GM12878 (cell line): ENCODE results near the gene CRELD2. TPM values are rescaled to one million over a fixed set of nuclear protein-coding genes. Genes with fewer than 3 reads are reported as not detected.

ENCODE experiments used
- ATAC-seq: fragments of 200-7000 bp; cut with Tn5 transposase; 3 replicates; pipeline ENCODE4 v1.9.1; 2020; ENCODE audit warnings: mild to moderate bottlenecking, moderate library complexity
- BruUV-seq: library from RNA; stranded (reverse); fragments of 400-500 nt; replicated peaks from 2 replicates; lab custom pipeline; 2021; lab: Mats Ljungman, UMichigan
- CTCF ChIA-PET: fragments of 300-600 bp; sonication (Branson Sonifier 250); formaldehyde crosslinking; extraction: SDS; loops from one replicate; lab custom pipeline; 2021; ENCODE audit warnings: inconsistent platforms; lab: Yijun Ruan, JAX
- POLR2A ChIA-PET: fragments of 350-600 bp; formaldehyde crosslinking; extraction: SDS; loops from one replicate; lab custom pipeline; 2021; ENCODE audit warnings: inconsistent platforms; lab: Charles Lee
- RAD21 ChIA-PET: fragments of 300-600 bp; sonication (Branson Sonifier 250); formaldehyde crosslinking; loops from one replicate; lab custom pipeline; 2023; ENCODE audit warnings: antibody characterized with exemption; ENCODE audit not compliant: unreplicated experiment; lab: Charles Lee
- SMC1A ChIA-PET: fragments of 300-600 bp; sonication (Branson Sonifier 250); formaldehyde crosslinking; loops from one replicate; lab custom pipeline; 2023; ENCODE audit not compliant: unreplicated experiment, uncharacterized antibody; lab: Charles Lee
- DNase-seq: peaks from one replicate; pipeline ENCODE4 v3.0.0-alpha.2; 2011; ENCODE audit warnings: low read depth, low spot score
- FAIRE-seq: peaks from 3 replicates; lab custom pipeline; 2011; peaks lifted over from hg19 to GRCh38; lab: Jason Lieb, UNC
- H2AFZ ChIP-seq: 2 replicates; pipeline ENCODE4 v1.6.0; 2011; ENCODE audit warnings: low read depth, low read length, control low read depth; ENCODE audit not compliant: control insufficient read depth
- H3K27ac ChIP-seq: 2 replicates; pipeline ENCODE4 v1.5.1; 2011; ENCODE audit warnings: control low read depth; ENCODE audit not compliant: control insufficient read depth, insufficient read depth
- H3K27me3 ChIP-seq, 2 experiments: replicated peaks in 1 of 2; 2 replicates each; pipeline versions ENCODE4 v1.6.0 to v1.6.1; 2011; ENCODE audit warnings: low read length in 1 of 2; ENCODE audit not compliant: control insufficient read depth in 2 of 2, insufficient read depth in 2 of 2
- H3K36me3 ChIP-seq, 2 experiments: 2 replicates each; pipeline ENCODE4 v1.5.1; 2011; ENCODE audit warnings: low read length in 1 of 2; ENCODE audit not compliant: control insufficient read depth in 2 of 2, insufficient read depth in 2 of 2
- H3K4me1 ChIP-seq: 2 replicates; pipeline ENCODE4 v1.6.1; 2011; ENCODE audit warnings: mild to moderate bottlenecking, low read length, moderate library complexity, mixed read lengths; ENCODE audit not compliant: control insufficient read depth, insufficient read depth
- H3K4me2 ChIP-seq: 2 replicates; pipeline ENCODE4 v1.6.0; 2011; ENCODE audit warnings: control low read depth; ENCODE audit not compliant: control insufficient read depth, insufficient read depth
- H3K4me3 ChIP-seq: fragments of 200-600 bp; sonication (generic); 2 replicates; pipeline ENCODE4 v1.5.1; 2016
- H3K79me2 ChIP-seq: 2 replicates; pipeline ENCODE4 v1.6.0; 2011; ENCODE audit warnings: low read length; ENCODE audit not compliant: control insufficient read depth, insufficient read depth
- H3K9ac ChIP-seq: 2 replicates; pipeline ENCODE4 v1.8.0; 2011; ENCODE audit warnings: low read length, control low read depth, mixed read lengths; ENCODE audit not compliant: control insufficient read depth, insufficient read depth
- H3K9me3 ChIP-seq: replicated peaks from 3 replicates; pipeline ENCODE4 v1.5.1; 2011; ENCODE audit warnings: mild to moderate bottlenecking, low read length; ENCODE audit not compliant: control insufficient read depth, insufficient read depth
- H4K20me1 ChIP-seq: 2 replicates; pipeline ENCODE4 v1.6.0; 2011; ENCODE audit not compliant: control insufficient read depth, insufficient read depth
- BACH1 ChIP-seq: fragments of 450-650 bp; IDR thresholded peaks from 2 replicates; pipeline ENCODE4 v1.6.1; 2017; ENCODE audit warnings: mild to moderate bottlenecking, borderline replicate concordance
- ESRRA ChIP-seq: IDR thresholded peaks from 2 replicates; pipeline ENCODE4 v1.6.1; 2012; ENCODE audit warnings: mild to moderate bottlenecking, low read length, improper control_type of control experiment
- ETV6 ChIP-seq, 2 experiments: fragments of 450-650 bp in 1 of 2; IDR thresholded peaks in 1 of 2; conservative IDR thresholded peaks in 1 of 2; 2 replicates each; pipeline ENCODE4 v1.6.1; 2014; ENCODE audit warnings: antibody characterized with exemption in 1 of 2, borderline replicate concordance in 1 of 2, low read depth in 1 of 2, mild to moderate bottlenecking in 1 of 2, moderate library complexity in 1 of 2
- IKZF1 ChIP-seq: fragments of 450-650 bp; conservative IDR thresholded peaks from 2 replicates; pipeline ENCODE4 v1.6.1; 2017; ENCODE audit warnings: antibody characterized with exemption, mild to moderate bottlenecking
- SMAD5 ChIP-seq: IDR thresholded peaks from 2 replicates; pipeline ENCODE4 v1.6.1; 2016; ENCODE audit warnings: antibody characterized with exemption, low read depth
- WRNIP1 ChIP-seq: IDR thresholded peaks from 2 replicates; pipeline ENCODE4 v1.6.1; 2011; ENCODE audit warnings: low read depth, low read length, improper control_type of control experiment, borderline replicate concordance
- WGBS: methylation state at CpG from one replicate; pipeline ENCODE4 v1.1.6; 2016; ENCODE audit warnings: low lambda C conversion rate; ENCODE audit not compliant: insufficient replicate concordance, insufficient coverage; ENCODE audit errors: missing lambda C conversion rate; 5-methylcytosine and 5-hydroxymethylcytosine counted together
- in situ Hi-C: fragments of 300-500 bp; cut with MboI; formaldehyde crosslinking; loops from 9 replicates; pipeline ENCODE4 v1.14.3; 2018; ENCODE audit warnings: mixed read lengths
- intact Hi-C: fragments of 100-400 bp; cut with micrococcal nuclease; formaldehyde crosslinking; loops from one replicate; pipeline ENCODE4 v1.14.2; 2022; ENCODE audit not compliant: unreplicated experiment
- polyA plus RNA-seq, 11 experiments: library from polyadenylated mRNA; depleted of rRNA in 4 of 11; unstranded in 6 of 11; stranded (reverse) in 5 of 11; fragments of >200 nt; fragmentation: Nextera tagmentation in 4 of 11; fragmentation: Illumina TruSeq in 1 of 11; extraction: Ambion mirVana in 4 of 11; extraction: Trizol in 1 of 11; gene quantifications; 1 replicate in 1 of 11; 2 replicates in 10 of 11; pipeline versions ENCODE4 v1.2.1 to v1.2.3, GENCODE V29; 2011 to 2016; ENCODE audit warnings: inconsistent platforms in 2 of 11, missing spikeins in 2 of 11, low read depth in 1 of 11
- total RNA-seq, 4 experiments: library from RNA; depleted of rRNA in 3 of 4; stranded (reverse); fragments of >200 nt in 3 of 4; fragmentation: Illumina TruSeq in 1 of 4; extraction: Trizol in 1 of 4; gene quantifications; 2 replicates each; pipeline versions ENCODE4 v1.2.1 to v1.2.3, GENCODE V29; 2013 to 2021
- TF ChIP-seq, protein P1 (sequence below): fragments of 450-650 bp; IDR thresholded peaks from 2 replicates; pipeline ENCODE4 v1.6.1; 2018; ENCODE audit warnings: mild to moderate bottlenecking, low read depth, moderate library complexity; ENCODE audit not compliant: partially characterized antibody
- TF ChIP-seq, protein P2 (sequence below): fragments of 450-650 bp; IDR thresholded peaks from 2 replicates; pipeline ENCODE4 v1.6.1; 2018; ENCODE audit warnings: borderline replicate concordance, mild to moderate bottlenecking; ENCODE audit not compliant: partially characterized antibody

CRELD2 gene
- total and polyA plus RNA-seq, 10 of the 15 experiments (the other 5 are each of a cell fraction or from before 2014, with no cell fraction given) = 9.4 to 111 (median 25.9) TPM

DNA sequence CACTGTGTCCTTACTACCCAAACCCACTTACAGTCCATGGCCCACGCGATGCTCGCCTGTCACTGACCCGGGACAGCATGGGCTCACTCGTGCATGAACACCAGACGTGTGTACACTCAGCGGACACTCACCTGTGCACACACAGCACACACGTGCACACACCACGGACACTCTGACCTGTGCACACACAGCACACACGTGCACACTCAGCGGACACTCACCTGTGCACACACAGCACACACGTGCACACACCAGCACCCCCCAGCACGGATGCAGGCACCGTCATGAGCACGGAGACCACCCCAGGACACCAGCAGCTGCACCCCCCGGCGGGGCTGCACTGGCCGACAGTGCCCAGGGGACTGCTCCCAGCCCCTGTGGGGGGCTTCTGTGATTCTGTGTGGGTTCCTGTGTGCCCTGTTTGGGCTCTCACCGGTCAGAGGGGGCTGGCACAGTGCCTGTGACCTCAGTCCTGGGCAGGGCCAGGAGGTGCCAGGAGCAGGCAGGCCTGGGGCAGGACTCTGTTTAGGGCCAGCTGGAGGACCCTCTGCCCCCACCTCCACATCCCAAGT, 20.2 kb downstream of the CRELD2 start (continued):
- TF ChIP-seq WRNIP1 = no peak
- TF ChIP-seq, protein P1, sequence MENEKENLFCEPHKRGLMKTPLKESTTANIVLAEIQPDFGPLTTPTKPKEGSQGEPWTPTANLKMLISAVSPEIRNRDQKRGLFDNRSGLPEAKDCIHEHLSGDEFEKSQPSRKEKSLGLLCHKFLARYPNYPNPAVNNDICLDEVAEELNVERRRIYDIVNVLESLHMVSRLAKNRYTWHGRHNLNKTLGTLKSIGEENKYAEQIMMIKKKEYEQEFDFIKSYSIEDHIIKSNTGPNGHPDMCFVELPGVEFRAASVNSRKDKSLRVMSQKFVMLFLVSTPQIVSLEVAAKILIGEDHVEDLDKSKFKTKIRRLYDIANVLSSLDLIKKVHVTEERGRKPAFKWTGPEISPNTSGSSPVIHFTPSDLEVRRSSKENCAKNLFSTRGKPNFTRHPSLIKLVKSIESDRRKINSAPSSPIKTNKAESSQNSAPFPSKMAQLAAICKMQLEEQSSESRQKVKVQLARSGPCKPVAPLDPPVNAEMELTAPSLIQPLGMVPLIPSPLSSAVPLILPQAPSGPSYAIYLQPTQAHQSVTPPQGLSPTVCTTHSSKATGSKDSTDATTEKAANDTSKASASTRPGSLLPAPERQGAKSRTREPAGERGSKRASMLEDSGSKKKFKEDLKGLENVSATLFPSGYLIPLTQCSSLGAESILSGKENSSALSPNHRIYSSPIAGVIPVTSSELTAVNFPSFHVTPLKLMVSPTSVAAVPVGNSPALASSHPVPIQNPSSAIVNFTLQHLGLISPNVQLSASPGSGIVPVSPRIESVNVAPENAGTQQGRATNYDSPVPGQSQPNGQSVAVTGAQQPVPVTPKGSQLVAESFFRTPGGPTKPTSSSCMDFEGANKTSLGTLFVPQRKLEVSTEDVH = no peak
- TF ChIP-seq ESRRA = no peak

DNA sequence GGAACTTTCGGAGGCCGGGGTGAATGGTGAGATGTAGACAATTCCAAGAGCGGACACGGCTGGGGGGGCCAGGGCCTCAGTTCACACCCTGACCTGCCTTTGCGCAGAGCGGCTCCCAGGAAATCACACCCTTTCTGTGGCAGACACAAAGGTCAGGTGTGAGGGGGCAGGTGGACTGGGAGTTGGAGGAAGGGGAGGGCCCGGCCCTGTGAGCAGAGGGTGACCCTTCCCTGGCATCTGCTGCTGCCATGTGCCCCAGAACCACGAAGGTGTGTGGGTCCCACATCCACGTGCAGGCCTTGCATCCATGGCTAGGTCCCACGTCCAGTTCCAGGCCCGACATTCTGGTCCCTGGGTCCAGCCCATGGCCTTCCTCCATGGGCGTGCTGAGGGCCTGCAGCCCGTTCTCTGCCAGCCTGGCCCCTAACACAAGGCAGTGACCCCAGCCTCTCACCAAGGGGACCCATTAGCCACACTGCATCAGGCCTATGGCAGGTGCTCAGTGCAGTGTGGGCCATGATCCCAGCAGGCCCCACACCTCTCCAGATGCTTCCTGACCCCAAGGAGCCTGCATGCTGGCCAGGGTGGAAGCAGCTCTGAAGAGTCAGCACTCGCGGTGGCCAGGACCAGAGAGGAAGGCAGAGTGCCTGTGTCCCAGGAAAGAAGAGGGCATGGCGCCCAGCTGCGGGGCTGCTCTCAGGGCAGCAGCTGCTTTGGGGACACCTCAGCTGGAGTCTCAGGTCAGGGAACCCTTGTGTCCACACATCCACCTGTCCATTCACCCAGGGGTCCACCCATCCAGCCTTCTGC, 23.3 kb downstream of the CRELD2 start:
- Histone ChIP-seq H4K20me1 (no peaks in the 10 kb centered on the region), H3K27me3 (no peaks in the 10 kb centered on the region), H3K4me2 (no peak overlapping the region), H3K4me3 (no peak overlapping the region), H3K9ac (no peak overlapping the region), H3K36me3 (no peaks in the 10 kb centered on the region), H2AFZ (no peak overlapping the region), H3K79me2 (peaks cover 16% of the 10 kb centered on the region), H3K27ac (no peak overlapping the region)
- in situ Hi-C loops = no loop called here
- FAIRE-seq (no peak), DNase-seq (no peak), ATAC-seq (no peak)
- SMC1A ChIA-PET = no interaction called here
- RAD21 ChIA-PET = no interaction called here
- no peak for TF ChIP-seq BACH1
- TF ChIP-seq, protein P2, sequence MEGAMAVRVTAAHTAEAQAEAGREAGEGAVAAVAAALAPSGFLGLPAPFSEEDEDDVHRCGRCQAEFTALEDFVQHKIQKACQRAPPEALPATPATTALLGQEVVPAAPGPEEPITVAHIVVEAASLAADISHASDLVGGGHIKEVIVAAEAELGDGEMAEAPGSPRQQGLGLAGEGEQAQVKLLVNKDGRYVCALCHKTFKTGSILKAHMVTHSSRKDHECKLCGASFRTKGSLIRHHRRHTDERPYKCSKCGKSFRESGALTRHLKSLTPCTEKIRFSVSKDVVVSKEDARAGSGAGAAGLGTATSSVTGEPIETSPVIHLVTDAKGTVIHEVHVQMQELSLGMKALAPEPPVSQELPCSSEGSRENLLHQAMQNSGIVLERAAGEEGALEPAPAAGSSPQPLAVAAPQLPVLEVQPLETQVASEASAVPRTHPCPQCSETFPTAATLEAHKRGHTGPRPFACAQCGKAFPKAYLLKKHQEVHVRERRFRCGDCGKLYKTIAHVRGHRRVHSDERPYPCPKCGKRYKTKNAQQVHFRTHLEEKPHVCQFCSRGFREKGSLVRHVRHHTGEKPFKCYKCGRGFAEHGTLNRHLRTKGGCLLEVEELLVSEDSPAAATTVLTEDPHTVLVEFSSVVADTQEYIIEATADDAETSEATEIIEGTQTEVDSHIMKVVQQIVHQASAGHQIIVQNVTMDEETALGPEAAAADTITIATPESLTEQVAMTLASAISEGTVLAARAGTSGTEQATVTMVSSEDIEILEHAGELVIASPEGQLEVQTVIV = no peak
- TF ChIP-seq IKZF1 = no peak
- no peak for TF ChIP-seq SMAD5
- no peak for TF ChIP-seq ETV6 (conservative IDR thresholded peaks at IDR 0.05 in 1 of 2, IDR thresholded peaks at IDR 0.05 in 1 of 2; ENCODE audit: borderline replicate concordance in 1 of 2, low read depth in 1 of 2)
- TF ChIP-seq, all 136 proteins: peak for 0
- POLR2A ChIA-PET = no interaction called here
- peaks cover 10% of the 10 kb centered on the region for H3K4me1 ChIP-seq
- CTCF ChIA-PET = no interaction called here
- no TSS peak for BruUV-seq
- no peaks in the 10 kb centered on the region for H3K9me3 ChIP-seq
- WGBS = 90% methylated on average over 17 of the region's 17 CpGs
- intact Hi-C loops = no loop called here
